ENCODE data around the gene SORCS3.

Gene SORCS3

DNA sequence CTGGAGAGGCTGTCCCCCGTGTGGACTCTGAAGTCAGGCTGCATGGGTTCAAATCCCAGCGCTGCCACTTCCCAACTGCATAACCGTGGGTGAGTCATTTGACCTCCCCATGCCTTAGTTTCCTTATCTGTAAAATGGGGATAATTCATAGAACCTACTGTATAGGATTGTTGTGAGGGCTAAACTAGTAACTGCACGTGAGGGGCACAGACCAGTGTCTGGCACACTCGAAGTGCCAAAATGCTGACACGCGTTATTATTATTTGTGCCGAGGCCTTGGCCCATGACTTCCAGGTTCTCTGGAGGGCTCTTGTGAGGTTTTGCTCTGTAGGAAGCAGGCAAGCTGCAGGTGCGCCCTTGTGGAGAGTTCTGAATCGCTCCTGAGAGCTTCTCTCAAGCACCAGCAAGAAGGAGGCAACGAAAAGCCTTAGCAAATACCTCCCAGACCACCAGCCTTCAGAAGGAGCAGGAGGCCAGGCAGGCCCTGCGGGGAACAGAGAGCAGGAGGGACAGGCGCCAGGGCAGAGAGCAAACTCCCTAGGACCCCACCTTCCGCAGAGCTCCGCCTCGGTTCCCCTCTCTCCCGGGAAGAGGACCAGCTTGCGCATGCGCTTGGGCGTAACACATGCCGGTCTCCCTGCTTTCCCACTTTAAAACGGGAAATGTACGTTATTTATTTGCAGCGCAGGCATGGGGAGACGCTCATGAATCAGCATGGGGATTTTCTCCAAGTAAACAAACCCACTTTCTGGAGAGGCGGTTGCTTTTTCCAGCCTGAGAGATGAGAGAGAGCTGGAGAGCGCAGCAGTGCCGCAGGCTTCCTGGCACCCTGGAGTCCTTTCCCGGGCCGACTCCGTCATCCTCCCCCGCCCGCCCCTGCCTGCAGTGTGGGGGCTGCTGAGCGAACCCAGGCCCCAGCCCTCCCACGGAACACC is 39.6 kb downstream of the SORCS3 start:
- no peak overlapping the region for H3K4me2 ChIP-seq (ENCODE audit: low read depth, low read length, poor library complexity, severe bottlenecking)

GRCh38 chr10:104681485-104681884 is 40.4 kb downstream of the SORCS3 start:
- Histone ChIP-seq H3F3A (ENCODE audit: insufficient read depth) (no peaks in the 10 kb centered on the region), H3K27me3 (ENCODE audit: low read length) (no peaks in the 10 kb centered on the region), H3K9me2 (replicated peaks; ENCODE audit: insufficient read depth, low read length) (no peaks in the 10 kb centered on the region), H3K9me3 (ENCODE audit: insufficient read depth, low read length) (no peaks in the 10 kb centered on the region), H3K79me2 (ENCODE audit: insufficient read depth, low read length) (no peaks in the 10 kb centered on the region), H3K9ac (ENCODE audit: low read length) (no peak overlapping the region), H3K27ac (ENCODE audit: low read depth, low read length) (no peak overlapping the region), H3K4me3 (ENCODE audit: insufficient read depth, low read length, poor library complexity, severe bottlenecking) (no peak overlapping the region), H3K36me3 (ENCODE audit: low read length) (no peaks in the 10 kb centered on the region), H4K20me1 (ENCODE audit: low read depth, low read length) (no peaks in the 10 kb centered on the region), H2AFZ (ENCODE audit: low read depth, low read length, severe bottlenecking) (no peak overlapping the region), H3K4me2 (ENCODE audit: low read depth, low read length, poor library complexity, severe bottlenecking) (no peak overlapping the region)
- TF ChIP-seq EZH2phosphoT487 (conservative IDR thresholded peaks at IDR 0.05; ENCODE audit: low read length) = no peak
- no peak for TF ChIP-seq CTCF (IDR thresholded peaks at IDR 0.05; ENCODE audit: insufficient read depth, low read length, poor library complexity, severe bottlenecking)

More for the DNA sequence above, 39.6 kb downstream of the SORCS3 start:
- H3K9me3 ChIP-seq (ENCODE audit: insufficient read depth, low read length) = no peaks in the 10 kb centered on the region
- TF ChIP-seq EZH2phosphoT487 (conservative IDR thresholded peaks at IDR 0.05; ENCODE audit: low read length) (no peak), CTCF (IDR thresholded peaks at IDR 0.05; ENCODE audit: insufficient read depth, low read length, poor library complexity, severe bottlenecking) (no peak)
- H2AFZ ChIP-seq (ENCODE audit: low read depth, low read length, severe bottlenecking) = no peak overlapping the region
- H3K9ac ChIP-seq (ENCODE audit: low read length) = no peak overlapping the region
- H3K27ac ChIP-seq (ENCODE audit: low read depth, low read length) = no peak overlapping the region
- H3K36me3 ChIP-seq (ENCODE audit: low read length) = no peaks in the 10 kb centered on the region
- H4K20me1 ChIP-seq (ENCODE audit: low read depth, low read length) = no peaks in the 10 kb centered on the region
- no peaks in the 10 kb centered on the region for H3K79me2 ChIP-seq (ENCODE audit: insufficient read depth, low read length)
- no peaks in the 10 kb centered on the region for H3K27me3 ChIP-seq (ENCODE audit: low read length)
- no peak overlapping the region for H3K4me3 ChIP-seq (ENCODE audit: insufficient read depth, low read length, poor library complexity, severe bottlenecking)
- H3K9me2 ChIP-seq (replicated peaks; ENCODE audit: insufficient read depth, low read length) = no peaks in the 10 kb centered on the region
- no peaks in the 10 kb centered on the region for H3F3A ChIP-seq (ENCODE audit: insufficient read depth)

DNA sequence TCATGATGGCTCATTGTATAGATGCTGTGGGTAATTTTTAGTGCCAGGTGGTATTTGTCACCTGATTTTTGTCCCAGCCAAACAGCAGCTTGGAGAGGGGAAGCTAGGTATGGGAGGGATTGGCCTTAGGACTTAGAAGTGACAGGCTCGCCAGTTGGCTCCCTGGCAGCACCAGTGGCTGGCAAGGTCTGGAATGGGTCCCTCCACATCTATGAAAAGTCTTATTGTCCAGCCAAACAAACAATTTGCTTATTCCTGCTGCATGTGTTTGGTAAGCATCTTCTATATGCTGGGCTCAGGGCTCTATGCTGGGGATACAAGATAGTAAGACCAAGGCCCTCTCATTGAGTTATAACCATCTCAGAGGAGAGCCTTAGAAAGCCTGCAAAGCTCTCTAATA is 42.5 kb downstream of the SORCS3 start:
- Histone ChIP-seq H3K9ac (ENCODE audit: low read length) (no peak overlapping the region), H3K9me2 (replicated peaks; ENCODE audit: insufficient read depth, low read length) (no peaks in the 10 kb centered on the region)
- no peak for TF ChIP-seq EZH2phosphoT487 (conservative IDR thresholded peaks at IDR 0.05; ENCODE audit: low read length)
- no peak for TF ChIP-seq CTCF (IDR thresholded peaks at IDR 0.05; ENCODE audit: insufficient read depth, low read length, poor library complexity, severe bottlenecking)

More for the DNA sequence above, 42.5 kb downstream of the SORCS3 start:
- Histone ChIP-seq H3F3A (ENCODE audit: insufficient read depth) (no peaks in the 10 kb centered on the region), H3K4me3 (ENCODE audit: insufficient read depth, low read length, poor library complexity, severe bottlenecking) (no peak overlapping the region), H3K4me2 (ENCODE audit: low read depth, low read length, poor library complexity, severe bottlenecking) (no peak overlapping the region), H3K27ac (ENCODE audit: low read depth, low read length) (no peak overlapping the region), H3K79me2 (ENCODE audit: insufficient read depth, low read length) (no peaks in the 10 kb centered on the region), H2AFZ (ENCODE audit: low read depth, low read length, severe bottlenecking) (no peak overlapping the region), H3K36me3 (ENCODE audit: low read length) (no peaks in the 10 kb centered on the region), H3K9me3 (ENCODE audit: insufficient read depth, low read length) (no peaks in the 10 kb centered on the region), H3K27me3 (ENCODE audit: low read length) (no peaks in the 10 kb centered on the region), H4K20me1 (ENCODE audit: low read depth, low read length) (no peaks in the 10 kb centered on the region)
